NT2/D1 (cell line): ENCODE results near the gene DISP2.
A peak's percentile ranks its signal among the peaks of the same experiment; 100 is the strongest.

ENCODE experiments used
- DNase-seq: peaks from one replicate; pipeline ENCODE4 v3.0.0-alpha.2; 2011; ENCODE audit warnings: low read depth, low spot score
- H3K27me3 ChIP-seq: 2 replicates; pipeline ENCODE4 v1.6.0; 2011; ENCODE audit warnings: mild to moderate bottlenecking; ENCODE audit not compliant: insufficient read length, insufficient read depth
- H3K36me3 ChIP-seq: 2 replicates; pipeline ENCODE4 v1.6.1; 2011; ENCODE audit warnings: mild to moderate bottlenecking, low read length, mixed read lengths; ENCODE audit not compliant: insufficient read depth, insufficient read length
- H3K4me1 ChIP-seq: 2 replicates; pipeline ENCODE4 v1.5.1; 2011; ENCODE audit not compliant: insufficient read depth, insufficient read length
- H3K4me3 ChIP-seq: 2 replicates; pipeline ENCODE4 v1.5.1; 2011; ENCODE audit warnings: low read depth; ENCODE audit not compliant: insufficient read length
- H3K9ac ChIP-seq: 2 replicates; pipeline ENCODE4 v1.6.0; 2011; ENCODE audit warnings: low read depth; ENCODE audit not compliant: insufficient read length
- H3K9me3 ChIP-seq: 2 replicates; pipeline ENCODE4 v1.5.1; 2011; ENCODE audit warnings: mild to moderate bottlenecking, low read length; ENCODE audit not compliant: insufficient read depth
- SUZ12 ChIP-seq: IDR thresholded peaks from 2 replicates; pipeline ENCODE4 v1.6.1; 2011; ENCODE audit not compliant: insufficient read length, insufficient read depth; ENCODE audit errors: extremely low read depth
- YY1 ChIP-seq: IDR thresholded peaks from 2 replicates; pipeline ENCODE4 v1.6.1; 2011; ENCODE audit not compliant: insufficient read length, insufficient read depth
- ZNF274 ChIP-seq: IDR thresholded peaks from 2 replicates; pipeline ENCODE4 v1.6.1; 2011; ENCODE audit warnings: mild to moderate bottlenecking, low read depth, low read length

The DISP2 gene

GRCh38 chr15:40353697-40354096 lies 4.3 kb upstream of the DISP2 start:
- Histone ChIP-seq H3K9me3 (no peaks in the 10 kb centered on the region), H3K4me1 (peaks cover 9% of the 10 kb centered on the region), H3K9ac (no peak overlapping the region), H3K36me3 (no peaks in the 10 kb centered on the region), H3K27me3 (peaks cover 18% of the 10 kb centered on the region), H3K4me3 (no peak overlapping the region)
- DNase-seq: no peak
- no peak for TF ChIP-seq ZNF274
- TF ChIP-seq YY1: no peak
- TF ChIP-seq SUZ12: no peak

GRCh38 chr15:40354408-40355171 lies 3.4 kb upstream of the DISP2 start:
- TF ChIP-seq SUZ12 (no peak), ZNF274 (no peak), YY1 (no peak)
- Histone ChIP-seq H3K4me3 (no peak overlapping the region), H3K9me3 (no peaks in the 10 kb centered on the region), H3K36me3 (no peaks in the 10 kb centered on the region), H3K4me1 (peaks cover 13% of the 10 kb centered on the region), H3K9ac (no peak overlapping the region), H3K27me3 (peaks cover 27% of the 10 kb centered on the region)
- DNase-seq: no peak

DNA sequence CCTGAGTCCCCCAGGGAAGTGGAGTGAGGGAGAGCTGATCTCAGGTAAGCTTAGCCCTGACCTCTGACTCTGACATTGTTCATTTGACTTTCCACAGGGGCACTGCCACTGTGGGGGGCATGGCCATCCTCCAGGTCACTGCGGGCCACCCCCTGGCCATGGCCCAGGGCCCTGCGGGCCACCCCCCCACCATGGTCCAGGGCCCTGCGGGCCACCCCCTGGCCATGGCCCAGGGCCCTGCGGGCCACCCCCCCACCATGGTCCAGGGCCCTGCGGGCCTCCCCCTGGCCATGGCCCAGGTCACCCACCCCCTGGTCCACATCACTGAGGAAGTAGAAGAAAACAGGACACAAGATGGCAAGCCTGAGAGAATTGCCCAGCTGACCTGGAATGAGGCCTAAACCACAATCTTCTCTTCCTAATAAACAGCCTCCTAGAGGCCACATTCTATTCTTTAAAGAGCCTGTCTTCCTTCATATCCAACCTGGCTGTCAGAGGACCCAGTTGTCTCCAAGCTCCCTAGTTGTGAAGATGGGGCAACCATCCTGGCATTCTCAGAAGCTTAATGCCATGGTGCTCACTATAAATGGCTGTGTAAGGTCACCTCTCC lies 1.9 kb upstream of the DISP2 start:
- H3K9me3 ChIP-seq: no peaks in the 10 kb centered on the region
- no peak overlapping the region for H3K4me3 ChIP-seq
- no peak overlapping the region for H3K9ac ChIP-seq
- no peak for DNase-seq
- peaks cover 40% of the 10 kb centered on the region for H3K27me3 ChIP-seq
- peaks cover 13% of the 10 kb centered on the region for H3K4me1 ChIP-seq
- TF ChIP-seq ZNF274 (no peak), YY1 (no peak), SUZ12 (no peak)
- no peaks in the 10 kb centered on the region for H3K36me3 ChIP-seq

- peaks cover 13% of the 10 kb centered on the region for H3K4me1 ChIP-seq
- DNase-seq: no peak
- H3K9ac ChIP-seq: no peak overlapping the region
- H3K4me3 ChIP-seq: no peak overlapping the region
- H3K9me3 ChIP-seq: no peaks in the 10 kb centered on the region
- TF ChIP-seq YY1: no peak
- no peak for TF ChIP-seq SUZ12
- no peak for TF ChIP-seq ZNF274
- H3K27me3 ChIP-seq: peaks cover 42% of the 10 kb centered on the region
- H3K36me3 ChIP-seq: no peaks in the 10 kb centered on the region
Measured at GRCh38 chr15:40357246-40357645, 773 bp upstream of the DISP2 start.

- peak overlapping the region; percentile 38 for H3K4me3 ChIP-seq
- H3K9ac ChIP-seq: peak overlapping the region; percentile 59
- H3K36me3 ChIP-seq: no peaks in the 10 kb centered on the region
- peaks cover 10% of the 10 kb centered on the region for H3K4me1 ChIP-seq
- H3K27me3 ChIP-seq: peaks cover 42% of the 10 kb centered on the region
- H3K9me3 ChIP-seq: no peaks in the 10 kb centered on the region
- TF ChIP-seq SUZ12 (no peak), ZNF274 (no peak), YY1 (no peak)
- DNase-seq: no peak
Measured at GRCh38 chr15:40358471-40359353, 693 bp downstream of the DISP2 start.

DNA sequence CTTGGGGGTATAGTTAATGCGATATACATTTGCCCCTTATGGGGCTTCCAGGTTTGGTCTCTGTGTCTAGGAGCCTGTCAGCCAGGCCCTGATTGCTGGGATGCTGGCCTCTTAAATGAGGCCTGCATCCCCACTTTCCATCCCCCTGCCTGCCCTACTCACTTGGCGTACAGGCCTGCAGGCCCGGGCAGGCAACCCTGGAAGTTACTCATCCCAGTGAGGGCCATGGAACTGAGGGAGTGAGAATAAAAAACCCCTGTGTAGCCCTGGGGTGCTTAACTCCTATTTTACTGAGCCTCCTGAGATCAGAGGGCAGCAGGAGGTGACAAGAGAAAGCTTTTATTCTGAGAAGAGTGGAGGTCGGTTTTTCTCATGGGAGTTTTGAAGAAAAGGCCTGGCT lies 2.0 kb downstream of the DISP2 start:
- peaks cover 42% of the 10 kb centered on the region for H3K27me3 ChIP-seq
- no peaks in the 10 kb centered on the region for H3K9me3 ChIP-seq
- H3K36me3 ChIP-seq: no peaks in the 10 kb centered on the region
- TF ChIP-seq SUZ12: no peak
- no peak for TF ChIP-seq YY1
- TF ChIP-seq ZNF274: no peak
- H3K4me3 ChIP-seq: no peak overlapping the region
- DNase-seq: no peak
- no peak overlapping the region for H3K9ac ChIP-seq
- H3K4me1 ChIP-seq: peaks cover 4% of the 10 kb centered on the region

DNA sequence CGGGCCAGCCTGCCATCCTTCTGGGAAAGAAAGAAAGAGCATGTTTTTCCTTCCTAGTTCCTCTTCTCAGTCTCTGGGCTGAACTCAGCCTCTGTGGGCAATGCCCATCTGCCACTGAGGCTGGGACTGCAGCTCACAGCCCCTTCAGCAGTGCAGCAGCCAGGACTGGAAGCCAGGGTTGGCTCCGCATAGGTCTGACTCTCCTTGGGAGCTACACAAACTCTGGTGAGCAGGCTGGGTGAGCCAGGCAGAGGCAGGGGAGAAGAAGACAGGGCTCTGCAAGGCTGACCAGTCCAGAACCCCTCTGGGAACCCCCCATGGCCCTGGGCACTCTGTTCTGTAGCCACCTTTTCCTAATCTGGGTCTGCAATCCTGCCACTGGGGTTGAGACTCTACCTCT lies 3.6 kb downstream of the DISP2 start:
- Histone ChIP-seq H3K9me3 (no peaks in the 10 kb centered on the region), H3K4me3 (no peak overlapping the region), H3K4me1 (peaks cover 4% of the 10 kb centered on the region), H3K36me3 (no peaks in the 10 kb centered on the region), H3K9ac (no peak overlapping the region), H3K27me3 (peaks cover 39% of the 10 kb centered on the region)
- DNase-seq: no peak
- no peak for TF ChIP-seq YY1
- TF ChIP-seq ZNF274: no peak
- TF ChIP-seq SUZ12: no peak
